GM12874 (cell line): ENCODE measurements around the gene TFDP3.

Experiments
- TF ChIP-seq, protein P1 (sequence below): IDR thresholded peaks from 2 replicates; pipeline ENCODE4 v1.5.1; 2011; ENCODE audit warnings: low read depth, mild to moderate bottlenecking, control low read depth, low read length, moderate library complexity; ENCODE audit not compliant: insufficient read depth

TFDP3 gene, protein sequence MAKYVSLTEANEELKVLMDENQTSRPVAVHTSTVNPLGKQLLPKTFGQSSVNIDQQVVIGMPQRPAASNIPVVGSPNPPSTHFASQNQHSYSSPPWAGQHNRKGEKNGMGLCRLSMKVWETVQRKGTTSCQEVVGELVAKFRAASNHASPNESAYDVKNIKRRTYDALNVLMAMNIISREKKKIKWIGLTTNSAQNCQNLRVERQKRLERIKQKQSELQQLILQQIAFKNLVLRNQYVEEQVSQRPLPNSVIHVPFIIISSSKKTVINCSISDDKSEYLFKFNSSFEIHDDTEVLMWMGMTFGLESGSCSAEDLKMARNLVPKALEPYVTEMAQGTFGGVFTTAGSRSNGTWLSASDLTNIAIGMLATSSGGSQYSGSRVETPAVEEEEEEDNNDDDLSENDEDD

DNA sequence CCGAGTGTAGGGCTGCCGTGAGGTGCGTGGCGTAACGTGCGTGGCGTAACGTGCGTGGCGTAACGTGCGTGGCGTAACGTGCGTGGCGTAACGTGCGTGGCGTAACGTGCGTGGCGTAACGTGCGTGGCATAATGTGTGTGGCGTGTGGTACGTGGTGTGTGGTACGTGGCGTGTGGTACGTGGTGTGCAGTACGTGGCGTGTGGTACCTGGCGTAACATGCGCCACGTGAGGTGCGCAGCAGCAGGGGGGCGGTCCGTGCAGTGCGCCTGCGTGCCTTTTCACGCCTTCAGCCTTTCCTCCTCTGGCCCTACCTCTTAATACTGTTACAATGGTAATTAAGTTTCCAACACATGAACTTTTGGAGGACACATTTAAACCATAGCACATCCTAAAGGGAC, at the start of gene TFDP3:
TSS of gene TFDP3 (minus strand) at position 26 of the 400 bp plus-strand sequence. CDS start 95 bp downstream, outside the sequence.
- TF ChIP-seq, protein P1, sequence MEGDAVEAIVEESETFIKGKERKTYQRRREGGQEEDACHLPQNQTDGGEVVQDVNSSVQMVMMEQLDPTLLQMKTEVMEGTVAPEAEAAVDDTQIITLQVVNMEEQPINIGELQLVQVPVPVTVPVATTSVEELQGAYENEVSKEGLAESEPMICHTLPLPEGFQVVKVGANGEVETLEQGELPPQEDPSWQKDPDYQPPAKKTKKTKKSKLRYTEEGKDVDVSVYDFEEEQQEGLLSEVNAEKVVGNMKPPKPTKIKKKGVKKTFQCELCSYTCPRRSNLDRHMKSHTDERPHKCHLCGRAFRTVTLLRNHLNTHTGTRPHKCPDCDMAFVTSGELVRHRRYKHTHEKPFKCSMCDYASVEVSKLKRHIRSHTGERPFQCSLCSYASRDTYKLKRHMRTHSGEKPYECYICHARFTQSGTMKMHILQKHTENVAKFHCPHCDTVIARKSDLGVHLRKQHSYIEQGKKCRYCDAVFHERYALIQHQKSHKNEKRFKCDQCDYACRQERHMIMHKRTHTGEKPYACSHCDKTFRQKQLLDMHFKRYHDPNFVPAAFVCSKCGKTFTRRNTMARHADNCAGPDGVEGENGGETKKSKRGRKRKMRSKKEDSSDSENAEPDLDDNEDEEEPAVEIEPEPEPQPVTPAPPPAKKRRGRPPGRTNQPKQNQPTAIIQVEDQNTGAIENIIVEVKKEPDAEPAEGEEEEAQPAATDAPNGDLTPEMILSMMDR = no peak

DNA sequence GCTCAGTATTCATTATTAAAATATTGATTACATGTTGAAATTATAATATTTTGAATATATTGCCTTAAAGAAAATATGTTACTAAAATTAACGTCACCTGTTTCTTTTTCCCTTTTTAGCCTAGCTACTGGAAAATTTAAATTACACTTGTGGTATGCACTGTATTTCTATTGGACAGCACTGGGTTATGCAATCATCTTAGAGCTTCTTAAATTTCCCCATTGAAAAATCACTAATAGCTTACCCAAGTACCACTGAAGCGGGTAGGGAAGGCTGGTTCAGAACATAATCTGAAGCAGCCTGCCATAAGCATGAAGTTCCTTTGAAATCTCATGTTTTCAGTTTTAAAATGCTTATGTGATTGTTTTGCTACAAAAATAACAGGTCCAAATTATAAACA, 49.5 kb upstream of the TFDP3 start:
- TF ChIP-seq, protein P1 = no peak

DNA sequence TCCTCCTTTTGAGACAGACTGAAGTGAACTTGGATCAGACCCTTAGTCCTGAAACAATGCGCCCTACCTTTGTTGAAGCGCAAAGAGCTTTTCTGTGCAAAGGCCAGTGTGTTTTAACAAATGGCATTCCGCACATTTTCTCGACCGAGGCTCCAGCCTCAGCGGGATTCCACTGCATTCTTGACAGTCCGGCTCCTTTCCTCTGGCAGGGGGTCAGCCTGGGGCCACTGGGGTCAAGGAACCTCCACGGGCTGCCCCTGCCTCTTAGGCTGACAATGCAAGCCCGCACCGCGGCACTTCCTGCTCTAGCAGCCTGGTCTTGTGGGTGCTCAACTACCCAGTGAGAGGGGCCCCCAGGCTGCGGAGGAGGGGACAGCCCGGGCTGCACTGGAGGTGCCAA, 47.2 kb upstream of the TFDP3 start:
- TF ChIP-seq, protein P1 = no peak

DNA sequence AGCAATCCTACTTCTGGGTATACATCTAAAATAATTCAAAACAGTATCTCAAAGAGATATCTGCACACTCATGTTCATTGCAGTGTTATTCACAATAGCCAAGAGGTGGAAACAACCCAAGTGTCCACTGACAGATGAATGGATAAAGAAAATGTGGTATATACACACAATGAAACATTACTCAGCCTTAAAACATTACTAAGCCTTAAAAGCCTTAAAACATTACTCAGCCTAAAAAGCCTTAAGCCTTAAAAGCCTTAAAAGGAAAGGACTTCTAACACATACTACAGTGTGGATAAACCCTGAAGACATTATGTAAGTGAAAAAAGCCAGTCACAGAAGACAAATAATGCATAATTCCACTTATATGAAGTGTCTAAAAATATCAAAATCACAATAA, 40.3 kb upstream of the TFDP3 start:
- TF ChIP-seq, protein P1 = no peak

DNA sequence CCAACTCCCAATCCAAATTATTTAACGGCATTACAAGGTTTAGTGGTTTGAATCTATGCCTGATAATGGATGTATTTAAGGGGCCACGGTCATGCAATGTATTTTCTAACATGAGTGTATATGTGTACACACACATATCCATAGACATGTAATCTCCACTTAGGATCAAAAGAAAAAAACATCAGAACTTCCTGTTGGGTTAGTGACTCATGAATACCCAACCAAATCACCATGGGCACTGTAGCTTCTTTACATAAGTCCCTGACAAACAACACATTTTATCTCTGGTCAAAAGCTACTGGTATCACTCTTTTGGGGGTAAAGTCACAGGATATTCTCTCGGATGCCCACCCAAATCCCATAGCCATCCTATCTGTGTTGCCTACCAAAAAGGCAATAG, 36.5 kb upstream of the TFDP3 start:
- TF ChIP-seq, protein P1 = no peak

DNA sequence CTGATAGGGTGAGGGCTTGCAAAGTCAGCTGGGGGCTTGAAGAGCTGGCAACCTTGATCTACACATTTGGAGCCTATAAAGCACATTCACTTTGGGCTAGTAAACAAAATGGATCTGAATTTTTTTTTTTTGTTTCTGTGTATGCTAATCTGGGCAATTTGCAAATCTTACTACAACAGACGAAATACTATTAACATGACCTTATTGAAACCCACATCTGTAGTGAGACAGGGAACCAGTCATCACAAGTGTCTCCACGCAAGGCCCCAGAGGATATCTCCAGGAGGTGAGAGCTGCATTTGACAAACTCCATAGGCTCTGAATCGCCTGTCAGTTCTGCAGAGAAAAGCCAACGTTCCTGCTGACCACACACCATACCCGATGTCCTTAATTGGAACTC, 33.0 kb upstream of the TFDP3 start:
- TF ChIP-seq, protein P1 = no peak

DNA sequence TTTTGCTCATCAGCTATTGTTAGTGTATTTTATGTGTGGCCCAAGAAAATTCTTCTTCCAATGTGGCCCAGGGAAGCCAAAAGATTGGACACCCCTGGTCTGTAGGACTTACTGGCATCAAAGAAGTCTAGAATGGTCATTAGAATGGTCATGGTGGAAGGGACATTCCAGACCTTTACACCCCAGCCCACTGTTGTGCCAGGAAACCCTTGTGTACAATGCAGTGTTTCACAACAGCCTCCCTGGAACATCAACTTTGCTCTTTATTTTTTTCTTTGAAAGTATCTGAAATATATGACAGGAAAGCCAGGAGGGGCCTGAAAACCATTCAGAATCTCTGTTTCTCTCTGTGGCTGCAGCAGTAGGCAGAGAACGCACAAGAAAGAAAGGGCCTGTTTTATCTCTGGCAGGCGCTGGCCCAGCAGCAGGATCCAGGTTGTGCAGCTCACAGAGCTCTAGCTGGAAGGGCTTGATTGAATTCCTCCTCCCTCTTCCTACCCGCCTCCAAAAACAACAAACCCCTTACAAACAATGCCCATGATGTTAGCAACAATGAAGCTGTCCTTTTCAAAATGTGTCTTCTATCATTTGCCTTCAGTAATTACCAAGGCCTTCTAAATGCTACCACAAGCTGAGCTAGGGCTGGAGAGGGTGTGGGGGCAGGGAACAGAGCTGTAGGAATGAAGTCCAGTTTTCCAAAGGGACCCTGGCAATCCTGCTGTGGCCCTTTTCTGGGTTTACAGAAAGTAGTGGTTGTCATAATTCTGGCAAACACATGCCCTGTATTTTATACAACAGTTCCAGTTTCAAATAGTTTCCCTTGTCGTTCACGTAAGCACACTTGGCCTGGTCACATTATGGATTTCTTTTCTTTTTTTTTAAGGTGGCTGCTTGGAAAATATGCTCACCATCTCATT, 32.3 kb upstream of the TFDP3 start:
- TF ChIP-seq, protein P1 = no peak
